Spleen (tissue), 11 donors: Measurements from ENCODE around the gene COL2A1. TPM values are rescaled to one million over a fixed set of nuclear protein-coding genes. Genes with fewer than 3 reads are reported as not detected.
A peak's percentile ranks its signal among the peaks of the same experiment; 100 is the strongest.

Experiments used
- DNase-seq: peaks from one replicate; pipeline ENCODE4 v3.0.0-alpha.2; 2020
- H3K27ac ChIP-seq, 8 donors: fragments of 200-600 bp; sonication (generic) in 7 of 8; 1 replicate in 4 of 8; 2 replicates in 4 of 8; pipeline versions ENCODE4 v1.5.0 to v1.8.0; 2016 to 2021; ENCODE audit warnings: inconsistent platforms in 4 of 8, mild to moderate bottlenecking in 4 of 8, moderate library complexity in 1 of 8
- H3K27me3 ChIP-seq, 7 donors: fragments of 200-600 bp; sonication (generic) in 6 of 7; replicated peaks in 1 of 7; 1 replicate in 4 of 7; 2 replicates in 3 of 7; pipeline versions ENCODE4 v1.5.0 to v1.8.0; 2016 to 2021; ENCODE audit warnings: inconsistent platforms in 3 of 7, mild to moderate bottlenecking in 1 of 7
- H3K36me3 ChIP-seq, 6 donors: fragments of 200-600 bp; sonication (generic) in 5 of 6; 1 replicate in 4 of 6; 2 replicates in 2 of 6; pipeline versions ENCODE4 v1.5.0 to v1.8.0; 2016 to 2021; ENCODE audit warnings: inconsistent platforms in 2 of 6
- H3K4me1 ChIP-seq, 6 donors: fragments of 200-600 bp; sonication (generic) in 5 of 6; 1 replicate in 3 of 6; 2 replicates in 3 of 6; pipeline versions ENCODE4 v1.5.0 to v1.8.0; 2016 to 2021; ENCODE audit warnings: inconsistent platforms in 3 of 6
- H3K4me3 ChIP-seq, 8 donors: fragments of 200-600 bp; sonication (generic) in 7 of 8; 1 replicate in 4 of 8; 2 replicates in 4 of 8; pipeline versions ENCODE4 v1.5.0 to v1.8.0; 2016 to 2021; ENCODE audit warnings: inconsistent platforms in 4 of 8, mild to moderate bottlenecking in 4 of 8, moderate library complexity in 2 of 8
- H3K9me3 ChIP-seq, 8 donors: fragments of 200-600 bp; sonication (generic) in 7 of 8; 1 replicate in 4 of 8; 2 replicates in 4 of 8; pipeline versions ENCODE4 v1.5.0 to v1.8.0; 2016 to 2021; ENCODE audit warnings: inconsistent platforms in 4 of 8
- CTCF ChIP-seq, 11 experiments: fragments of 200-600 bp in 7 of 11; fragments of 450-650 bp in 4 of 11; sonication (generic) in 4 of 11; IDR thresholded peaks in 8 of 11; conservative IDR thresholded peaks in 3 of 11; 1 replicate in 7 of 11; 2 replicates in 4 of 11; pipeline versions ENCODE4 v1.4.0 to v1.8.0; 2016 to 2021; ENCODE audit warnings: antibody characterized with exemption in 11 of 11, inconsistent platforms in 4 of 11, mild to moderate bottlenecking in 1 of 11
- POLR2A ChIP-seq, 3 donors: fragments of 450-650 bp; IDR thresholded peaks; one replicate each; pipeline ENCODE4 v1.5.1; 2017; ENCODE audit warnings: antibody characterized with exemption in 3 of 3, mild to moderate bottlenecking in 1 of 3
- POLR2AphosphoS5 ChIP-seq, 3 donors: sonication (generic); formaldehyde crosslinking; IDR thresholded peaks; one replicate each; pipeline ENCODE4 v1.5.1; 2017; ENCODE audit warnings: antibody characterized with exemption in 3 of 3
- WGBS, 5 donors: extraction: QIAGEN DNeasy Blood & Tissue Kit in 3 of 5; methylation state at CpG; one replicate each; pipeline versions ENCODE4 v1.1.5 to v1.1.7; 2013 to 2018; 5-methylcytosine and 5-hydroxymethylcytosine counted together
- intact Hi-C: fragments of 100-400 bp; cut with DNase I; formaldehyde crosslinking; loops from one replicate; pipeline ENCODE4 v1.15.0; 2023; ENCODE audit warnings: low total_unique reads
- polyA plus RNA-seq, 3 donors: library from polyadenylated mRNA; stranded (reverse); fragments of 200-250 nt; gene quantifications; one replicate each; pipeline ENCODE4 v1.2.1, GENCODE V29; 2013
- total RNA-seq, 7 donors: library from RNA; depleted of rRNA in 3 of 7; stranded (reverse); fragments of >200 nt in 3 of 7; fragmentation: NEBNext Ultra II Directional in 4 of 7; extraction: Animal tissue kit (Norgen Biotek cat#: 25700) in 4 of 7; gene quantifications; one replicate each; pipeline versions ENCODE4 v1.1.0 to v1.2.1, GENCODE V29; 2016 to 2021
- donor health status: healthy with polysubstance abuse.
- donor health status: DM: no; HTN: no; CAD: no; lungs with moderate emphysema.
- donor health status: DM: no; HTN: no; CAD: no.
- donor health status: Bipolar disorder and iron deficiency.
- donor health status: healthy.
- donor health status: DM: no; HTN: no; CAD: no.
- donor health status: DM: yes; HTN: yes; CAD: no.

Gene COL2A1
- total and polyA plus RNA-seq, 10 donors: 0.37 to 0.49 (median 0.47) TPM; not detected in 7

GRCh38 chr12:47983541-47984115, 20.6 kb downstream of the COL2A1 start:
- Histone ChIP-seq H3K27ac (no peak overlapping the region), H3K9me3 (no peaks in the 10 kb centered on the region), H3K36me3 (no peaks in the 10 kb centered on the region), H3K4me3 (no peak overlapping the region), H3K4me1 (no peaks in the 10 kb centered on the region), H3K27me3 (peaks cover 0 to 4% (median 0%) of the 10 kb centered on the region in 7 donors)
- intact Hi-C loops: no loop called here
- 74 to 91% (median 82%) methylated on average over 5 of the region's 5 CpGs for WGBS, 5 donors
- no peak for TF ChIP-seq POLR2A (IDR thresholded peaks at IDR 0.05)
- no peak for TF ChIP-seq POLR2AphosphoS5 (IDR thresholded peaks at IDR 0.05)
- no peak for TF ChIP-seq CTCF (IDR thresholded peaks at IDR 0.05 in 8 of 11, conservative IDR thresholded peaks at IDR 0.05 in 3 of 11)
- DNase-seq: peak; percentile 38

DNA sequence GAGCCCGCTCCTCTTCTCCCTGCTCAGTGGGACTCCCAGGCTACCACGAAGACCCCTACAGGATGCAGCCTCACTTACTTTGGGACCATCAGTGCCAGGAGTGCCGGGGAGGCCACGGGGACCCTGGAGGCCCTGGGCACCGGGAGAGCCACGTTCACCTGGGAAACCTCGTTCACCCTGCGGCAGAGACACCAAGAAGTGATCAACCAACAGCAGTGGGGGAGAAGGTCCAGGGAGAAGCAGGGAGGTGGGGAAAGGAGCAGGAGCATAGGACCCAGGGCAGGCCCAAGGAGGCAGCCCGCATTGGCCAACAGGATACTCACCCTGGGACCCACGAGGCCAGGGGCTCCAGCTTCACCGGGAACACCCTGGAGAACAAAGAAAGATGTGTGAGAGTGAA, 21.5 kb downstream of the COL2A1 start:
- intact Hi-C loops: no loop called here
- TF ChIP-seq POLR2AphosphoS5 (IDR thresholded peaks at IDR 0.05) (no peak), POLR2A (IDR thresholded peaks at IDR 0.05) (no peak), CTCF (IDR thresholded peaks at IDR 0.05 in 8 of 11, conservative IDR thresholded peaks at IDR 0.05 in 3 of 11) (no peak)
- DNase-seq: peak; percentile 55
- Histone ChIP-seq H3K4me3 (no peak overlapping the region), H3K9me3 (no peaks in the 10 kb centered on the region), H3K27me3 (peaks cover 0 to 4% (median 0%) of the 10 kb centered on the region in 7 donors), H3K27ac (no peak overlapping the region), H3K36me3 (no peaks in the 10 kb centered on the region), H3K4me1 (no peaks in the 10 kb centered on the region)
- 86 to 94% (median 88%) methylated on average over 11 of the region's 11 CpGs for WGBS, 5 donors

- Histone ChIP-seq H3K27ac (no peak overlapping the region), H3K9me3 (no peaks in the 10 kb centered on the region), H3K27me3 (peaks cover 0 to 4% (median 0%) of the 10 kb centered on the region in 7 donors), H3K4me3 (no peak overlapping the region), H3K4me1 (no peaks in the 10 kb centered on the region), H3K36me3 (no peaks in the 10 kb centered on the region)
- intact Hi-C loops: no loop called here
- DNase-seq: peak; percentile 59
- TF ChIP-seq CTCF (IDR thresholded peaks at IDR 0.05 in 8 of 11, conservative IDR thresholded peaks at IDR 0.05 in 3 of 11): no peak
- no peak for TF ChIP-seq POLR2A (IDR thresholded peaks at IDR 0.05)
- no peak for TF ChIP-seq POLR2AphosphoS5 (IDR thresholded peaks at IDR 0.05)
- 64 to 79% (median 74%) methylated on average over 3 to 5 of the region's 5 CpGs for WGBS, 5 donors
Measured at GRCh38 chr12:47982311-47982710, 22.0 kb downstream of the COL2A1 start.

GRCh38 chr12:47981496-47982260, 22.6 kb downstream of the COL2A1 start:
- no peaks in the 10 kb centered on the region for H3K9me3 ChIP-seq
- H3K36me3 ChIP-seq: no peaks in the 10 kb centered on the region
- H3K27me3 ChIP-seq: peaks cover 0 to 4% (median 0%) of the 10 kb centered on the region in 7 donors
- intact Hi-C loops: no loop called here
- TF ChIP-seq POLR2A (IDR thresholded peaks at IDR 0.05): no peak
- no peak for TF ChIP-seq POLR2AphosphoS5 (IDR thresholded peaks at IDR 0.05)
- no peak for TF ChIP-seq CTCF (IDR thresholded peaks at IDR 0.05 in 8 of 11, conservative IDR thresholded peaks at IDR 0.05 in 3 of 11)
- no peak overlapping the region for H3K27ac ChIP-seq
- H3K4me3 ChIP-seq: no peak overlapping the region
- 75 to 85% (median 82%) methylated on average over 15 to 20 of the region's 20 CpGs for WGBS, 5 donors
- DNase-seq: peak; percentile 44
- no peaks in the 10 kb centered on the region for H3K4me1 ChIP-seq
